GM23338 (cell line): ENCODE results near the gene SETD1A.

Source experiments
- EZH2 ChIP-seq: fragments of 200-600 bp; sonication (generic); IDR thresholded peaks from one replicate; pipeline ENCODE4 v1.8.0; 2017; ENCODE audit warnings: antibody characterized with exemption, mild to moderate bottlenecking, low read depth; ENCODE audit not compliant: unreplicated experiment
- EZH2phosphoT487 ChIP-seq: fragments of 200-600 bp; sonication (generic); IDR thresholded peaks from one replicate; pipeline ENCODE4 v1.8.1; 2018; ENCODE audit warnings: antibody characterized with exemption; ENCODE audit not compliant: unreplicated experiment
- JUNB ChIP-seq: IDR thresholded peaks from one replicate; pipeline ENCODE4 v1.6.1; 2016; ENCODE audit warnings: antibody characterized with exemption; ENCODE audit not compliant: unreplicated experiment
- STAT1 ChIP-seq: IDR thresholded peaks from one replicate; pipeline ENCODE4 v1.6.1; 2016; ENCODE audit warnings: antibody characterized with exemption; ENCODE audit not compliant: unreplicated experiment
- TF ChIP-seq, protein P1 (sequence below), 2 experiments: fragments of 200-600 bp in 1 of 2; sonication (generic) in 1 of 2; conservative IDR thresholded peaks; 2 replicates each; pipeline versions ENCODE4 v1.5.1 to v1.6.1; 2016 to 2017; ENCODE audit warnings: antibody characterized with exemption in 2 of 2, low read depth in 2 of 2, mild to moderate bottlenecking in 2 of 2, moderate library complexity in 1 of 2

DNA sequence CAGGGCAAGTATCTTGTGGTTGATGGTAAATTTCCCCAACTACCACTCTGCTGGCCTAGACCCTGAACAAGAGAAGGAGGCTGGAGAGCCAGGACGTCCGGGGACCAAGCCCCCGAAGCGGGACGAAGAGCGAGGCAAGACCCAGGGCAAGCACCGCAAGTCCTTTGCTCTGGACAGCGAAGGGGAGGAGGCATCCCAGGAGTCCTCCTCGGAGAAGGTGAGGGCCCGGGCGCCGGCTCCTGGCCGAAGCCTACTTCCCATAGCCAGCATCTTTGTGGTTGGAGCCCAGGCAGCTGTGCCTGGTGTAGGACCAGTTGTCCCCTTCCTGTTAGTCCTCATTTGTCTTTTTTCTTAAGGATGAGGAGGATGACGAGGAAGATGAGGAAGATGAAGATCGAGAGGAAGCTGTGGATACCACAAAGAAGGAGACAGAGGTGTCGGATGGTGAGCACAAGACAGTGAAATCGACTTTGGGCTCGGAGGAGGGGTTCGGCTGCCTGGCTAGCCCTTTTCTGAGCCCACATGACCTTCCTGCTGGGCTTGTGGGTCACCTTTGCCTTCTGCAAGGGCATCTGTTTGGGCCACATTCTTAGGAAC is 11.8 kb downstream of the SETD1A start:
- TF ChIP-seq, protein P1, sequence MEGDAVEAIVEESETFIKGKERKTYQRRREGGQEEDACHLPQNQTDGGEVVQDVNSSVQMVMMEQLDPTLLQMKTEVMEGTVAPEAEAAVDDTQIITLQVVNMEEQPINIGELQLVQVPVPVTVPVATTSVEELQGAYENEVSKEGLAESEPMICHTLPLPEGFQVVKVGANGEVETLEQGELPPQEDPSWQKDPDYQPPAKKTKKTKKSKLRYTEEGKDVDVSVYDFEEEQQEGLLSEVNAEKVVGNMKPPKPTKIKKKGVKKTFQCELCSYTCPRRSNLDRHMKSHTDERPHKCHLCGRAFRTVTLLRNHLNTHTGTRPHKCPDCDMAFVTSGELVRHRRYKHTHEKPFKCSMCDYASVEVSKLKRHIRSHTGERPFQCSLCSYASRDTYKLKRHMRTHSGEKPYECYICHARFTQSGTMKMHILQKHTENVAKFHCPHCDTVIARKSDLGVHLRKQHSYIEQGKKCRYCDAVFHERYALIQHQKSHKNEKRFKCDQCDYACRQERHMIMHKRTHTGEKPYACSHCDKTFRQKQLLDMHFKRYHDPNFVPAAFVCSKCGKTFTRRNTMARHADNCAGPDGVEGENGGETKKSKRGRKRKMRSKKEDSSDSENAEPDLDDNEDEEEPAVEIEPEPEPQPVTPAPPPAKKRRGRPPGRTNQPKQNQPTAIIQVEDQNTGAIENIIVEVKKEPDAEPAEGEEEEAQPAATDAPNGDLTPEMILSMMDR (conservative IDR thresholded peaks at IDR 0.05; ENCODE audit: low read depth in 2 of 2): no peak
- no peak for TF ChIP-seq EZH2phosphoT487
- no peak for TF ChIP-seq STAT1
- TF ChIP-seq EZH2: no peak
- no peak for TF ChIP-seq JUNB
